DOHH2 (cell line): ENCODE measurements around the gene DAAM2.

Experiments used
- H3F3A ChIP-seq: fragments of 200-600 bp; sonication (generic), shearing (Covaris generic); 2 replicates; pipeline ENCODE4 v1.6.0; 2016; ENCODE audit warnings: antibody characterized with exemption, mild to moderate bottlenecking; ENCODE audit not compliant: control insufficient read depth, insufficient read depth
- H3K27ac ChIP-seq: fragments of 200-600 bp; sonication (generic); 2 replicates; pipeline ENCODE4 v1.5.1; 2014; ENCODE audit warnings: low read depth, mild to moderate bottlenecking, low read length, moderate library complexity
- H3K27me3 ChIP-seq: fragments of 200-600 bp; sonication (generic); 2 replicates; pipeline ENCODE4 v1.6.1; 2014; ENCODE audit warnings: mild to moderate bottlenecking, low read length, mixed read lengths; ENCODE audit not compliant: control insufficient read depth
- H3K36me3 ChIP-seq: fragments of 200-600 bp; sonication (generic); 2 replicates; pipeline ENCODE4 v1.6.1; 2014; ENCODE audit warnings: mild to moderate bottlenecking, low read length, moderate library complexity, mixed read lengths; ENCODE audit not compliant: control insufficient read depth
- H3K4me1 ChIP-seq: fragments of 200-600 bp; sonication (generic); 2 replicates; pipeline ENCODE4 v1.6.1; 2014; ENCODE audit warnings: mild to moderate bottlenecking, low read length, mixed read lengths; ENCODE audit not compliant: control insufficient read depth
- H3K4me2 ChIP-seq: fragments of 200-600 bp; sonication (generic); 2 replicates; pipeline ENCODE4 v1.6.0; 2014; ENCODE audit warnings: mild to moderate bottlenecking, low read length, moderate library complexity
- H3K4me3 ChIP-seq: fragments of 200-600 bp; sonication (generic); 2 replicates; pipeline ENCODE4 v1.5.1; 2014; ENCODE audit warnings: mild to moderate bottlenecking, low read length, mixed read lengths
- H3K79me2 ChIP-seq: fragments of 200-600 bp; sonication (generic); 2 replicates; pipeline ENCODE4 v1.6.1; 2014; ENCODE audit warnings: mild to moderate bottlenecking, low read length, mixed read lengths; ENCODE audit not compliant: control insufficient read depth
- H3K9me2 ChIP-seq: fragments of 200-600 bp; sonication (generic); replicated peaks from 2 replicates; pipeline ENCODE4 v1.6.1; 2014; ENCODE audit warnings: mild to moderate bottlenecking, low read length, mixed read lengths; ENCODE audit not compliant: control insufficient read depth
- H3K9me3 ChIP-seq: fragments of 200-600 bp; sonication (generic); 2 replicates; pipeline ENCODE4 v1.6.1; 2014; ENCODE audit warnings: antibody characterized with exemption, low read length, mixed read lengths; ENCODE audit not compliant: control insufficient read depth, insufficient read depth
- H4K20me1 ChIP-seq: fragments of 200-600 bp; sonication (generic); 2 replicates; pipeline ENCODE4 v1.6.0; 2014; ENCODE audit warnings: low read depth, mild to moderate bottlenecking, antibody characterized with exemption, low read length, moderate library complexity; ENCODE audit not compliant: control insufficient read depth, insufficient read depth
- CTCF ChIP-seq: fragments of 200-600 bp; sonication (generic); IDR thresholded peaks from one replicate; pipeline ENCODE4 v1.5.1; 2014; ENCODE audit warnings: antibody characterized with exemption, mild to moderate bottlenecking, low read depth, low read length; ENCODE audit not compliant: poor library complexity, severe bottlenecking
- EZH2phosphoT487 ChIP-seq: fragments of 200-600 bp; sonication (generic); IDR thresholded peaks from 2 replicates; pipeline ENCODE4 v1.6.1; 2017; ENCODE audit warnings: borderline replicate concordance, mild to moderate bottlenecking, antibody characterized with exemption, low read length, moderate library complexity, mixed read lengths

Gene DAAM2

DNA sequence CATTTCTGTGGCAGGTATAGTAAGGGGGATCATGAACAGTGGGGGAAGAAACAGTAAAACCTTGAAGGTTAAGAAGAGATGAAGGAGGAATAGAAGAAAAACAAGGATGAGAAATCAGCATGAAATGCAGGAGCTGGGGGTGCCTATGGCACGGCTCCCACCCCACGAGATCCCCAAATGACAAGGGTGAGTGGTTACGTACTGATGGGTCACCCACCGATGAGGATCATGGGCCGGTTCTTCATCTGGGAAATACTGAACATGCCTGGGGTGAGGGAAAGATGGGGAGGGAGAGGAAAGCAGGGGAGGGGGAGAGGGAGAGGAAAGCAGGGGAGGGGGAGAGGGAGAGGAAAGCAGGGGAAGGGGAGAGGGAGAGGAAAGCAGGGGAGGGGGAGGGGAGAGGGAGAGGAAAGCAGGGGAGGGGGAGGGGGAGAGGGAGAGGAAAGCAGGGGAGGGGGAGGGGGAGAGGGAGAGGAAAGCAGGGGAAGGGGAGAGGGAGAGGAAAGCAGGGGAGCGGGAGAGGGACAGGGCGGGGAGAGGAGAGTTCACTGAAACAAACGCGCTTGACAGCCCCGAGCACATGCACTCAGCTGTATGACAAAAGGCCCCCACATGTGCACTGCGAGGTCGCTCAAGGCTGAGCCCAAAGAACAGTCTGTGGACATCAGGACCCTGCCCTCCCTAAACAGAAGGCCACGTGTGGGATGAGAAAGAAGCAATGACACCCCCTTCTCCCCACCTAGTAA is 116.8 kb downstream of the DAAM2 start:
- H3K4me1 ChIP-seq, result no peaks in the 10 kb centered on the region
- H3K27me3 ChIP-seq, result no peaks in the 10 kb centered on the region
- no peaks in the 10 kb centered on the region for H3K9me2 ChIP-seq
- no peaks in the 10 kb centered on the region for H3K36me3 ChIP-seq
- no peak overlapping the region for H3K27ac ChIP-seq
- H3K4me3 ChIP-seq, result no peak overlapping the region
- no peaks in the 10 kb centered on the region for H4K20me1 ChIP-seq
- no peaks in the 10 kb centered on the region for H3K79me2 ChIP-seq
- no peak overlapping the region for H3K4me2 ChIP-seq
- H3K9me3 ChIP-seq, result no peaks in the 10 kb centered on the region
- no peaks in the 10 kb centered on the region for H3F3A ChIP-seq
- TF ChIP-seq CTCF (no peak), EZH2phosphoT487 (no peak)

DNA sequence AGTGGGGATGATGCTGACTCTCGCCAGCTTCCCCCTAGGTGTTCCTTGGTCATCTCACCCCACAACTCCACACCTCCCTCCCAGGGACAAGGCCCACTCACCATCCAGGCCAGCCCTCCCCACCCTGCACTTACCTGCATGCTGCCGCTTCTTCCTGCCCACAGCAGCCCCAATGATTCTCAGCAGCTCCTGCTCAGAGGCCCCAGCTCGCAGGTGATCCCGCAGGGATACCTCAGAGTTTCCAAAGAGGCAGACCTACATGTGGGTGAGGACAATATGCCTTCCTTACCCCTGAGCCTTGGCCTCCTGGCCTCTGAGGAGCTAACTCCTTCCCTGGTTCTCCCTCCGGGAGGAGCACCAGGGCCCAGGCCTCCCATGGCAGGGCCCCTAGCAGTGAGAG is 117.5 kb downstream of the DAAM2 start:
- Histone ChIP-seq H3K27me3 (no peaks in the 10 kb centered on the region), H3F3A (no peaks in the 10 kb centered on the region), H3K4me1 (no peaks in the 10 kb centered on the region), H3K79me2 (no peaks in the 10 kb centered on the region), H3K4me2 (no peak overlapping the region), H3K36me3 (no peaks in the 10 kb centered on the region), H3K4me3 (no peak overlapping the region), H4K20me1 (no peaks in the 10 kb centered on the region), H3K9me3 (no peaks in the 10 kb centered on the region), H3K9me2 (no peaks in the 10 kb centered on the region), H3K27ac (no peak overlapping the region)
- TF ChIP-seq CTCF (no peak), EZH2phosphoT487 (no peak)

GRCh38 chr6:39910164-39910563 is 118.0 kb downstream of the DAAM2 start:
- H3K4me2 ChIP-seq, result no peak overlapping the region
- no peaks in the 10 kb centered on the region for H3K4me1 ChIP-seq
- no peak overlapping the region for H3K27ac ChIP-seq
- H3K79me2 ChIP-seq, result no peaks in the 10 kb centered on the region
- no peaks in the 10 kb centered on the region for H3K36me3 ChIP-seq
- H3K27me3 ChIP-seq, result no peaks in the 10 kb centered on the region
- no peaks in the 10 kb centered on the region for H3K9me3 ChIP-seq
- no peak overlapping the region for H3K4me3 ChIP-seq
- no peaks in the 10 kb centered on the region for H4K20me1 ChIP-seq
- H3F3A ChIP-seq, result no peaks in the 10 kb centered on the region
- TF ChIP-seq CTCF (no peak), EZH2phosphoT487 (no peak)
- H3K9me2 ChIP-seq, result no peaks in the 10 kb centered on the region
